Measurements from ENCODE around the gene TAF11L3. TPM values are rescaled to one million over a fixed set of nuclear protein-coding genes. Genes with fewer than 3 reads are reported as not detected.

Gene TAF11L3
- total RNA-seq, 2 donors from 2014 or later = not detected

Other genes with a start within 250 kb of the TAF11L3 start
- not detected for gene TAF11L2, start 20.1 kb upstream of the TAF11L3 start, total RNA-seq
- gene TAF11L4, start 3.4 kb downstream of the TAF11L3 start, total RNA-seq = not detected
- not detected for gene TAF11L5, start 6.9 kb downstream of the TAF11L3 start, total RNA-seq
- gene TAF11L6, start 10.3 kb downstream of the TAF11L3 start, total RNA-seq = not detected
- gene TAF11L7, start 67.4 kb downstream of the TAF11L3 start, total RNA-seq = not detected
- not detected for gene TAF11L8, start 72.6 kb downstream of the TAF11L3 start, total RNA-seq
- not detected for gene TAF11L9, start 76.0 kb downstream of the TAF11L3 start, total RNA-seq
- not detected for gene TAF11L10, start 79.5 kb downstream of the TAF11L3 start, total RNA-seq
- gene TAF11L11, start 85.8 kb downstream of the TAF11L3 start, total RNA-seq = not detected
- gene TAF11L12, start 92.0 kb downstream of the TAF11L3 start, total RNA-seq = not detected
- gene TAF11L13, start 113.7 kb downstream of the TAF11L3 start, total RNA-seq = not detected
- gene TAF11L14, start 116.1 kb downstream of the TAF11L3 start, total RNA-seq = not detected